Spleen (tissue), 7 donors: ENCODE measurements around the gene ELF4.

ENCODE experiments used
- CTCF ChIP-seq, 11 experiments: fragments of 200-600 bp in 7 of 11; fragments of 450-650 bp in 4 of 11; sonication (generic) in 4 of 11; IDR thresholded peaks in 8 of 11; conservative IDR thresholded peaks in 3 of 11; 1 replicate in 7 of 11; 2 replicates in 4 of 11; pipeline versions ENCODE4 v1.4.0 to v1.8.0; 2016 to 2021; ENCODE audit warnings: antibody characterized with exemption in 11 of 11, inconsistent platforms in 4 of 11, mild to moderate bottlenecking in 1 of 11
- POLR2AphosphoS5 ChIP-seq, 3 donors: sonication (generic); formaldehyde crosslinking; IDR thresholded peaks; one replicate each; pipeline ENCODE4 v1.5.1; 2017; ENCODE audit warnings: antibody characterized with exemption in 3 of 3
- donor health status: DM: no; HTN: no; CAD: no; lungs with moderate emphysema.
- donor health status: DM: no; HTN: no; CAD: no.
- donor health status: DM: no; HTN: no; CAD: no.

DNA sequence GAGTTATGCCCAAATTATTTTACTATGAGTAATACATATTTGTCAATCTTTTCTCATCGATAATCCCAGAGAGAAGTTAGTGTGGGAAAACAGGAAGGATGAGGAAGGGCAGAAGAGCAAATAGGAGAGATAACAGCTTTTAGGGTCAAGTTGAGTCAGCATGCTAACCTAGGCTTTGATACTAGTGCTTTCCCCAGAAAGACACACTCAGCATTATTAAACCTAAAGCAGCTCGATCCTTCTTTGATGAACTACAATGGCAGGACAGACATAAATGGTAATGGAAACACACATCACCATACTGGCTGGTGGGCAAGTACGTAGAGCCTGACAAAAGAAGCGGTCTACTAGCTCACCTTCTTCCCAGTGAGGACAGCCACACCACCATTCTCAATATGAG is 34.8 kb upstream of the ELF4 start:
- TF ChIP-seq POLR2AphosphoS5 (IDR thresholded peaks at IDR 0.05) (no peak), CTCF (IDR thresholded peaks at IDR 0.05 in 8 of 11, conservative IDR thresholded peaks at IDR 0.05 in 3 of 11) (no peak)
